A549 (cell line): ENCODE results near the gene GLRA3. TPM values are rescaled to one million over a fixed set of nuclear protein-coding genes. Genes with fewer than 3 reads are reported as not detected.

Source experiments
- ATAC-seq, 2 experiments: fragments of 200-7000 bp in 1 of 2; fragments of >200 bp in 1 of 2; cut with Nextera tagmentation in 1 of 2; cut with Tn5 transposase in 1 of 2; 3 replicates each; pipeline versions ENCODE4 v1.8.0 to v1.9.1; 2018 to 2020; ENCODE audit warnings: mild to moderate bottlenecking in 1 of 2, moderate library complexity in 1 of 2
- CTCF ChIA-PET: fragments of 300-600 bp; sonication (Branson Sonifier 250); formaldehyde crosslinking; extraction: SDS; loops from one replicate; lab custom pipeline; 2021; ENCODE audit warnings: antibody characterized with exemption, inconsistent platforms; lab: Yijun Ruan, JAX
- POLR2A ChIA-PET: fragments of 350-600 bp; formaldehyde crosslinking; extraction: SDS; loops from one replicate; lab custom pipeline; 2021; ENCODE audit warnings: antibody characterized with exemption, inconsistent platforms; lab: Yijun Ruan, JAX
- DNase-seq, 2 experiments: peaks; one replicate each; pipeline versions ENCODE4 v3.0.0 to v3.0.0-alpha.2; 2011 to 2016; ENCODE audit warnings: low read depth in 1 of 2, low spot score in 1 of 2
- FAIRE-seq: peaks from 2 replicates; lab custom pipeline; 2011; peaks lifted over from hg19 to GRCh38; lab: Jason Lieb, UNC
- H3K27ac ChIP-seq, 2 experiments: fragments of >200 bp; sonication (Bioruptor Twin); formaldehyde crosslinking; 3 replicates each; pipeline ENCODE4 v1.5.1; 2016 to 2017
- H3K4me1 ChIP-seq: fragments of >200 bp; sonication (Bioruptor Twin); formaldehyde crosslinking; 3 replicates; pipeline ENCODE4 v1.6.1; 2016
- H3K4me2 ChIP-seq: fragments of >200 bp; sonication (Bioruptor Twin); formaldehyde crosslinking; 3 replicates; pipeline ENCODE4 v1.6.1; 2016
- H3K4me3 ChIP-seq: fragments of >200 bp; sonication (Bioruptor Twin); formaldehyde crosslinking; 3 replicates; pipeline ENCODE4 v1.5.1; 2016
- H3K9me3 ChIP-seq: fragments of >200 bp; sonication (Bioruptor Twin); formaldehyde crosslinking; 3 replicates; pipeline ENCODE4 v1.6.1; 2016
- ATOH8 ChIP-seq: fragments of 250-450 bp; sonication (Bioruptor Pico); IDR thresholded peaks from 2 replicates; pipeline ENCODE4 v1.5.0; 2020; ENCODE audit warnings: low read depth, mild to moderate bottlenecking, moderate library complexity
- BCL3 ChIP-seq: fragments of >200 bp; sonication (Bioruptor Twin); formaldehyde crosslinking; IDR thresholded peaks from 3 replicates; pipeline ENCODE4 v1.6.1; 2016
- BHLHE40 ChIP-seq: IDR thresholded peaks from 2 replicates; pipeline ENCODE4 v1.6.1; 2012; ENCODE audit warnings: low read depth, low read length, inconsistent platforms
- CBX8 ChIP-seq: fragments of 200-600 bp; sonication (generic); IDR thresholded peaks from 2 replicates; pipeline ENCODE4 v1.6.1; 2016
- CHD4 ChIP-seq: fragments of 200-600 bp; sonication (generic); IDR thresholded peaks from 2 replicates; pipeline ENCODE4 v1.6.1; 2016; ENCODE audit warnings: antibody characterized with exemption, mild to moderate bottlenecking, borderline replicate concordance
- E2F6 ChIP-seq: IDR thresholded peaks from 2 replicates; pipeline ENCODE4 v1.6.1; 2012; ENCODE audit warnings: low read depth, borderline replicate concordance
- EHMT2 ChIP-seq: fragments of 200-600 bp; sonication (generic); IDR thresholded peaks from 2 replicates; pipeline ENCODE4 v1.6.1; 2016; ENCODE audit warnings: antibody characterized with exemption, low read depth, mild to moderate bottlenecking, moderate library complexity
- FOSL2 ChIP-seq, 2 experiments: fragments of 450-650 bp in 1 of 2; fragments of >200 bp in 1 of 2; sonication (Bioruptor Twin) in 1 of 2; formaldehyde crosslinking; IDR thresholded peaks; 2 replicates each; pipeline versions ENCODE4 v1.5.0 to v1.6.1; 2016 to 2020; ENCODE audit warnings: mild to moderate bottlenecking in 1 of 2, moderate library complexity in 1 of 2
- FOXS1 ChIP-seq: fragments of 250-450 bp; sonication (Bioruptor Pico); IDR thresholded peaks from 2 replicates; pipeline ENCODE4 v1.5.0; 2020; ENCODE audit warnings: mild to moderate bottlenecking, moderate library complexity
- HMGXB4 ChIP-seq: fragments of 250-450 bp; sonication (Bioruptor Pico); IDR thresholded peaks from 2 replicates; pipeline ENCODE4 v1.5.0; 2021; ENCODE audit warnings: mild to moderate bottlenecking, moderate library complexity, borderline replicate concordance
- JUN ChIP-seq, 2 experiments: fragments of >200 bp; sonication (Bioruptor Twin); formaldehyde crosslinking; IDR thresholded peaks; 2 replicates in 1 of 2; 3 replicates in 1 of 2; pipeline ENCODE4 v1.6.1; 2016 to 2017
- JUNB ChIP-seq: fragments of >200 bp; sonication (Bioruptor Twin); formaldehyde crosslinking; IDR thresholded peaks from 2 replicates; pipeline ENCODE4 v1.6.1; 2016
- KDM1A ChIP-seq: fragments of 200-600 bp; sonication (generic); IDR thresholded peaks from 2 replicates; pipeline ENCODE4 v1.6.1; 2016; ENCODE audit warnings: low read depth, mild to moderate bottlenecking
- KDM5A ChIP-seq: fragments of 200-600 bp; sonication (generic); IDR thresholded peaks from 2 replicates; pipeline ENCODE4 v1.6.1; 2016; ENCODE audit warnings: antibody characterized with exemption, mild to moderate bottlenecking
- MAFK ChIP-seq: fragments of 450-650 bp; IDR thresholded peaks from 2 replicates; pipeline ENCODE4 v1.6.1; 2014; ENCODE audit not compliant: partially characterized antibody
- MYC ChIP-seq: IDR thresholded peaks from 2 replicates; pipeline ENCODE4 v1.6.1; 2012; ENCODE audit warnings: mild to moderate bottlenecking, inconsistent platforms, low read length, improper control_type of control experiment, borderline replicate concordance
- NFE2L2 ChIP-seq: fragments of 150-350 bp; conservative IDR thresholded peaks from 2 replicates; pipeline ENCODE4 v1.6.1; 2014; ENCODE audit warnings: low read length
- NR3C1 ChIP-seq: fragments of >200 bp; sonication (Bioruptor Twin); formaldehyde crosslinking; IDR thresholded peaks from 3 replicates; pipeline ENCODE4 v1.6.1; 2017
- POLR2AphosphoS2 ChIP-seq: conservative IDR thresholded peaks from 2 replicates; pipeline ENCODE4 v1.6.1; 2012; ENCODE audit warnings: low read length, improper control_type of control experiment, inconsistent platforms
- RAD21 ChIP-seq, 2 experiments: fragments of >200 bp in 1 of 2; sonication (Bioruptor Twin) in 1 of 2; formaldehyde crosslinking in 1 of 2; IDR thresholded peaks in 1 of 2; conservative IDR thresholded peaks in 1 of 2; 2 replicates in 1 of 2; 3 replicates in 1 of 2; pipeline ENCODE4 v1.6.1; 2012 to 2018; ENCODE audit warnings: inconsistent platforms in 1 of 2
- RARB ChIP-seq: fragments of 250-450 bp; sonication (Bioruptor Pico); IDR thresholded peaks from 2 replicates; pipeline ENCODE4 v1.8.0; 2021; ENCODE audit warnings: mild to moderate bottlenecking, moderate library complexity
- RCOR1 ChIP-seq: fragments of 150-350 bp; IDR thresholded peaks from 2 replicates; pipeline ENCODE4 v1.6.1; 2014; ENCODE audit warnings: antibody characterized with exemption, low read length, low read depth
- RFX5 ChIP-seq: fragments of 450-650 bp; IDR thresholded peaks from 2 replicates; pipeline ENCODE4 v1.7.1; 2014; ENCODE audit warnings: antibody characterized with exemption, mild to moderate bottlenecking, moderate library complexity
- SMC3 ChIP-seq: fragments of >200 bp; sonication (Bioruptor Twin); formaldehyde crosslinking; IDR thresholded peaks from 3 replicates; pipeline ENCODE4 v1.6.1; 2018; ENCODE audit warnings: inconsistent platforms
- ZC3H11A ChIP-seq: fragments of 450-650 bp; IDR thresholded peaks from 2 replicates; pipeline ENCODE4 v1.6.1; 2014; ENCODE audit warnings: antibody characterized with exemption, mild to moderate bottlenecking
- ZNF302 ChIP-seq: fragments of 250-450 bp; sonication (Bioruptor Pico); IDR thresholded peaks from 2 replicates; pipeline ENCODE4 v1.9.0; 2021; ENCODE audit warnings: inconsistent platforms, mild to moderate bottlenecking, moderate library complexity
- WGBS: methylation state at CpG from one replicate; pipeline ENCODE4 v1.1.6; 2017; ENCODE audit errors: missing lambda C conversion rate; 5-methylcytosine and 5-hydroxymethylcytosine counted together
- polyA plus RNA-seq, 4 experiments: library from polyadenylated mRNA; depleted of rRNA in 3 of 4; stranded (reverse); fragments of >200 nt; fragmentation: RNase III in 1 of 4; extraction: RNeasy Plus Mini Kit Qiagen cat#74134 plus additional on column Dnase treatment in 1 of 4; gene quantifications; 2 replicates in 3 of 4; 3 replicates in 1 of 4; pipeline ENCODE4 v1.2.3, GENCODE V29; 2011 to 2017
- TF ChIP-seq, protein P1 (sequence below): fragments of 200-600 bp; sonication (generic); IDR thresholded peaks from 2 replicates; pipeline ENCODE4 v1.6.1; 2016; ENCODE audit warnings: antibody characterized with exemption, mild to moderate bottlenecking, moderate library complexity

The GLRA3 gene
- polyA plus RNA-seq, 2 of the 4 experiments (the other 2 are of a cell fraction) = 0.01 to 0.04 TPM

DNA sequence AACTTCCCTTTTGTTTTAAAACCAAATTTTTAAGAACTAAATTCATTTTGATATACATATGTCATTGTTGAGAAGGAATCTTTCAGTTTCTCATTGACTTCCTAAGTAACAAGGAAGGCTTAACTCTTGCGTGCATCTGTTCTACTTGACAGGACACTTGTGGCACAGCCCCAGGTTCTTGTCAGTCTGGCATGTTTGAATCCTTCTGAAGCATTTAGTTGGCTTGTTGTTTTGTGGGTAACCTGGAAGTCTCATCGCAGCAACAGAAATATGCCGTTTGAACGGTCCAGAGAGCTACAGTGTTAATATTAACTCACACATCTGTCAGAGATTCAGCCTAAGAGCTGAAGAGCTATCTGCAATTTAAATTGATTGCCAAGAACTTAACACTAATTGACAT, 76.0 kb downstream of the GLRA3 start:
- H3K4me2 ChIP-seq = no peak overlapping the region
- no peak for FAIRE-seq
- H3K4me1 ChIP-seq = no peaks in the 10 kb centered on the region
- no peak for ATAC-seq
- POLR2A ChIA-PET = no interaction called here
- whole genome bisulfite sequencing = 84% methylated on average over 4 of the region's 4 CpGs
- H3K27ac ChIP-seq = no peak overlapping the region
- no peak for DNase-seq
- no peak overlapping the region for H3K4me3 ChIP-seq
- no peaks in the 10 kb centered on the region for H3K9me3 ChIP-seq
- CTCF ChIA-PET = no interaction called here
- TF ChIP-seq FOXS1 (CRISPR knock-in tag) = no peak
- no peak for TF ChIP-seq HMGXB4 (CRISPR knock-in tag)
- no peak for TF ChIP-seq JUNB
- TF ChIP-seq BCL3 = no peak
- TF ChIP-seq MYC = no peak
- TF ChIP-seq NR3C1 = no peak
- TF ChIP-seq RCOR1 = no peak
- no peak for TF ChIP-seq ZC3H11A
- TF ChIP-seq CHD4 = no peak
- TF ChIP-seq KDM1A = no peak
- no peak for TF ChIP-seq MAFK
- no peak for TF ChIP-seq E2F6
- no peak for TF ChIP-seq RAD21 (conservative IDR thresholded peaks at IDR 0.05 in 1 of 2, IDR thresholded peaks at IDR 0.05 in 1 of 2)

DNA sequence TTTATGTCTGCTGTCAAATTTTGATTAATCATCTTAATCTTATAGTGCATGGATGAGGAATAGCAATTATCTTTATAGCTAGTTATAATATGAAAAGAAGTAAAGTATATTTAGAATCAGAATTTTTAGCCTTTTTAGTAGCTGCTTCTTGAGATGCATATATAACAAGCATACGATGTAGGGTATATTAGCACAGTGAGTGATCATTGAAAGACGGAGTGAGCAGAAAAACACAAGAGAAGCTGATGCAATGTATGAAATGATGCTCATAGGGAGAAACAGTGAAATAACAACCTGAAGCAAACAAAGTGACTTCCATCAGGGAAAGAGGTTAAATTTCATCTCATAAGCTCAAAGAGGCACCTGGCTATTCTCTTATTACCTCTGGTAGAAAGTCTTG, 77.0 kb downstream of the GLRA3 start:
- FAIRE-seq (no peak), ATAC-seq (no peak), DNase-seq (no peak)
- no peak overlapping the region for H3K4me2 ChIP-seq
- no peak overlapping the region for H3K4me3 ChIP-seq
- 90% methylated on average over 2 of the region's 2 CpGs for WGBS
- TF ChIP-seq BHLHE40 (no peak), JUN (IDR thresholded peaks at IDR 0.05) (no peak), RAD21 (conservative IDR thresholded peaks at IDR 0.05 in 1 of 2, IDR thresholded peaks at IDR 0.05 in 1 of 2) (no peak), EHMT2 (no peak), RARB (no peak), RFX5 (no peak), ZNF302 (CRISPR knock-in tag) (no peak), SMC3 (no peak), KDM5A (no peak), POLR2AphosphoS2 (no peak), CBX8 (no peak), NFE2L2 (no peak), ATOH8 (CRISPR knock-in tag) (no peak), FOSL2 (IDR thresholded peaks at IDR 0.05) (no peak), FOSL2 (CRISPR knock-in tag; IDR thresholded peaks at IDR 0.05) (no peak), E2F6 (no peak)
- TF ChIP-seq, protein P1, sequence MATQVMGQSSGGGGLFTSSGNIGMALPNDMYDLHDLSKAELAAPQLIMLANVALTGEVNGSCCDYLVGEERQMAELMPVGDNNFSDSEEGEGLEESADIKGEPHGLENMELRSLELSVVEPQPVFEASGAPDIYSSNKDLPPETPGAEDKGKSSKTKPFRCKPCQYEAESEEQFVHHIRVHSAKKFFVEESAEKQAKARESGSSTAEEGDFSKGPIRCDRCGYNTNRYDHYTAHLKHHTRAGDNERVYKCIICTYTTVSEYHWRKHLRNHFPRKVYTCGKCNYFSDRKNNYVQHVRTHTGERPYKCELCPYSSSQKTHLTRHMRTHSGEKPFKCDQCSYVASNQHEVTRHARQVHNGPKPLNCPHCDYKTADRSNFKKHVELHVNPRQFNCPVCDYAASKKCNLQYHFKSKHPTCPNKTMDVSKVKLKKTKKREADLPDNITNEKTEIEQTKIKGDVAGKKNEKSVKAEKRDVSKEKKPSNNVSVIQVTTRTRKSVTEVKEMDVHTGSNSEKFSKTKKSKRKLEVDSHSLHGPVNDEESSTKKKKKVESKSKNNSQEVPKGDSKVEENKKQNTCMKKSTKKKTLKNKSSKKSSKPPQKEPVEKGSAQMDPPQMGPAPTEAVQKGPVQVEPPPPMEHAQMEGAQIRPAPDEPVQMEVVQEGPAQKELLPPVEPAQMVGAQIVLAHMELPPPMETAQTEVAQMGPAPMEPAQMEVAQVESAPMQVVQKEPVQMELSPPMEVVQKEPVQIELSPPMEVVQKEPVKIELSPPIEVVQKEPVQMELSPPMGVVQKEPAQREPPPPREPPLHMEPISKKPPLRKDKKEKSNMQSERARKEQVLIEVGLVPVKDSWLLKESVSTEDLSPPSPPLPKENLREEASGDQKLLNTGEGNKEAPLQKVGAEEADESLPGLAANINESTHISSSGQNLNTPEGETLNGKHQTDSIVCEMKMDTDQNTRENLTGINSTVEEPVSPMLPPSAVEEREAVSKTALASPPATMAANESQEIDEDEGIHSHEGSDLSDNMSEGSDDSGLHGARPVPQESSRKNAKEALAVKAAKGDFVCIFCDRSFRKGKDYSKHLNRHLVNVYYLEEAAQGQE = no peak
- CTCF ChIA-PET = interaction anchor here (0.6 kb wide), 1 partner anchor 1761 kb away, joined by 3 read pairs; no protein-coding TSS in a partner anchor
- POLR2A ChIA-PET = no interaction called here
- H3K9me3 ChIP-seq = no peaks in the 10 kb centered on the region
- H3K4me1 ChIP-seq = no peaks in the 10 kb centered on the region
- H3K27ac ChIP-seq = no peak overlapping the region
